Heart left ventricle (tissue), 16 donors: ENCODE results near the gene S100A13. TPM values are rescaled to one million over a fixed set of nuclear protein-coding genes. Genes with fewer than 3 reads are reported as not detected.
"Not testable (repeated sequence)": the region's sequence is repeated elsewhere in the genome, so short reads cannot be mapped to it uniquely, and the experiment has no call there.

Experiments used
- ATAC-seq, 4 donors: fragments of 200-7000 bp; cut with Tn5 transposase; one replicate each; pipeline ENCODE4 v1.9.1; 2020 to 2022; ENCODE audit warnings: moderate library complexity in 4 of 4, mild to moderate bottlenecking in 3 of 4, moderate number of reproducible peaks in 1 of 4
- DNase-seq, 5 donors: peaks; one replicate each; pipeline ENCODE4 v3.0.0-alpha.2; 2020
- H3K27ac ChIP-seq, 12 donors: fragments of 200-600 bp; sonication (generic) in 4 of 12; one replicate each; pipeline versions ENCODE4 v1.5.0 to v1.8.0; 2016 to 2022; ENCODE audit warnings: mild to moderate bottlenecking in 2 of 12
- H3K27me3 ChIP-seq, 9 donors: fragments of 200-600 bp; sonication (generic) in 2 of 9; one replicate each; pipeline versions ENCODE4 v1.5.1 to v1.8.0; 2016 to 2022; ENCODE audit warnings: mild to moderate bottlenecking in 3 of 9
- H3K36me3 ChIP-seq, 9 donors: fragments of 200-600 bp; sonication (generic) in 2 of 9; one replicate each; pipeline versions ENCODE4 v1.5.0 to v1.8.0; 2018 to 2022; ENCODE audit warnings: mild to moderate bottlenecking in 2 of 9
- H3K4me1 ChIP-seq, 12 donors: fragments of 200-600 bp; sonication (generic) in 4 of 12; one replicate each; pipeline versions ENCODE4 v1.5.0 to v1.8.0; 2016 to 2022; ENCODE audit warnings: mild to moderate bottlenecking in 3 of 12
- H3K4me3 ChIP-seq, 12 donors: fragments of 200-600 bp; sonication (generic) in 4 of 12; one replicate each; pipeline versions ENCODE4 v1.5.0 to v1.8.0; 2017 to 2022; ENCODE audit warnings: mild to moderate bottlenecking in 9 of 12, moderate library complexity in 4 of 12
- H3K9me3 ChIP-seq, 12 donors: fragments of 200-600 bp; sonication (generic) in 4 of 12; one replicate each; pipeline versions ENCODE4 v1.5.0 to v1.8.0; 2016 to 2022; ENCODE audit warnings: mild to moderate bottlenecking in 1 of 12
- POLR2A ChIP-seq, 2 donors: fragments of 450-650 bp; IDR thresholded peaks; one replicate each; pipeline ENCODE4 v1.6.1; 2017; ENCODE audit warnings: antibody characterized with exemption in 2 of 2, mild to moderate bottlenecking in 2 of 2, moderate library complexity in 2 of 2
- WGBS, 4 donors: extraction: QIAGEN DNeasy Blood & Tissue Kit in 2 of 4; methylation state at CpG; one replicate each; pipeline versions ENCODE4 v1.1.5 to v1.1.7; 2013 to 2018; 5-methylcytosine and 5-hydroxymethylcytosine counted together
- intact Hi-C, 10 donors: fragments of 100-400 bp; cut with DNase I; formaldehyde crosslinking; loops; one replicate each; pipeline versions ENCODE4 v1.11.1 to v1.14.2; 2022
- polyA plus RNA-seq, 2 donors: library from polyadenylated mRNA; stranded (reverse); fragments of 200-250 nt; gene quantifications; one replicate each; pipeline ENCODE4 v1.2.3, GENCODE V29; 2013
- total RNA-seq, 9 donors: library from RNA; depleted of rRNA in 2 of 9; stranded (reverse); fragments of >200 nt in 2 of 9; fragmentation: NEBNext Ultra II Directional in 3 of 9; extraction: Animal tissue kit (Norgen Biotek cat#: 25700) in 3 of 9; gene quantifications; one replicate each; pipeline versions ENCODE4 v1.1.0 to v1.2.4, GENCODE V29; 2016 to 2023
- TF ChIP-seq, protein P1 (sequence below), 12 donors: fragments of 200-600 bp; sonication (generic) in 4 of 12; IDR thresholded peaks; one replicate each; pipeline versions ENCODE4 v1.5.0 to v1.8.0; 2018 to 2022; ENCODE audit warnings: antibody characterized with exemption in 12 of 12, mild to moderate bottlenecking in 5 of 12
- donor health status: ischemic (EF 13 %, LVEDD 7.1; RV severe dilation, severe dysfunction).
- donor health status: healthy with polysubstance abuse.
- donor health status: DM: no; HTN: yes; CAD: no.
- donor health status: DM: no; HTN: no; CAD: no.
- donor health status: ischemic (EF 25% LVEDD 6.9; RV normal size, moderate dysfunction).
- donor health status: ischemic (EF 25% LVEDD 5.7; RV mildly dilated, moderate dysfunction).
- donor health status: healthy.
- donor health status: DM: yes; HTN: yes; CAD: no.
- donor health status: ischemic (EF 35%, LVEDD 5.7; RV mildly dilated, moderate dysfunction).
- donor health status: nonischemic (EF 11% LVEDD 7.7; RV severe dilation, severe dysfunction).
- donor health status: DM: yes; HTN: yes; CAD: no.
- donor health status: PGD.
- donor health status: ischemic (EF 29% LVEDD 5.4; RV normal size, mild dysfunction).
- donor health status: nonischemic (EF 23%, LVEDD 6.1; RV moderate dilation, normal function).

Gene S100A13
- total and polyA plus RNA-seq, 11 donors = 98.1 to 272 (median 138) TPM

DNA sequence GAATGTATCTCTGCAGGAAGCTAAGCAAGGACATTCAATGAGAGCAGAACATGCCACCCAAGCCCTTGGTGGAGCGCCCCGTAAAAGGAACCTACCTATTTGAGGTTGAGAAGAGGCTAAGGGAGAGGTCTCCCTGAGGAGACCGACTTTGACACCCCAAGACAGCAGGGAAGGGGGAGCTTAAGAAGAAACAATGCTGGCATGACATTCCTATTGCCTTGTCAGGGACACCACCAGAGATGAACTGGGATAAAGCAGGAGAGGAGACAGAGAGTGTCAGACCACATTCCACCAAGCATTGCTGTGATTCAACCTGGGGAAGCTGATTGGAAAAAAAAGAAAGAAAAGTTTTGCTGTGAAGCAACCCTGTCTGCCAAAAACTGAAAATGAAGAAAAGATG is 48.4 kb downstream of the S100A13 start:
- Histone ChIP-seq H3K9me3 (no peaks in the 10 kb centered on the region), H3K27ac (no peak overlapping the region), H3K4me3 (no peak overlapping the region), H3K36me3 (no peaks in the 10 kb centered on the region), H3K27me3 (no peaks in the 10 kb centered on the region), H3K4me1 (no peaks in the 10 kb centered on the region)
- intact Hi-C loops = loop anchor here in 5 of 10 donors (10.0 kb wide), 4 partner anchors 76 to 224 kb away; partner anchors contain the start of genes S100A9 (in 1 of the 5) and SNAPIN (in 1 of the 5)
- no peak for DNase-seq
- WGBS, 4 donors = 76 to 89% (median 85%) methylated on average over 3 of the region's 3 CpGs
- TF ChIP-seq POLR2A (IDR thresholded peaks at IDR 0.05) = no peak
- TF ChIP-seq, protein P1, sequence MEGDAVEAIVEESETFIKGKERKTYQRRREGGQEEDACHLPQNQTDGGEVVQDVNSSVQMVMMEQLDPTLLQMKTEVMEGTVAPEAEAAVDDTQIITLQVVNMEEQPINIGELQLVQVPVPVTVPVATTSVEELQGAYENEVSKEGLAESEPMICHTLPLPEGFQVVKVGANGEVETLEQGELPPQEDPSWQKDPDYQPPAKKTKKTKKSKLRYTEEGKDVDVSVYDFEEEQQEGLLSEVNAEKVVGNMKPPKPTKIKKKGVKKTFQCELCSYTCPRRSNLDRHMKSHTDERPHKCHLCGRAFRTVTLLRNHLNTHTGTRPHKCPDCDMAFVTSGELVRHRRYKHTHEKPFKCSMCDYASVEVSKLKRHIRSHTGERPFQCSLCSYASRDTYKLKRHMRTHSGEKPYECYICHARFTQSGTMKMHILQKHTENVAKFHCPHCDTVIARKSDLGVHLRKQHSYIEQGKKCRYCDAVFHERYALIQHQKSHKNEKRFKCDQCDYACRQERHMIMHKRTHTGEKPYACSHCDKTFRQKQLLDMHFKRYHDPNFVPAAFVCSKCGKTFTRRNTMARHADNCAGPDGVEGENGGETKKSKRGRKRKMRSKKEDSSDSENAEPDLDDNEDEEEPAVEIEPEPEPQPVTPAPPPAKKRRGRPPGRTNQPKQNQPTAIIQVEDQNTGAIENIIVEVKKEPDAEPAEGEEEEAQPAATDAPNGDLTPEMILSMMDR (IDR thresholded peaks at IDR 0.05) = no peak
- ATAC-seq = no peak

DNA sequence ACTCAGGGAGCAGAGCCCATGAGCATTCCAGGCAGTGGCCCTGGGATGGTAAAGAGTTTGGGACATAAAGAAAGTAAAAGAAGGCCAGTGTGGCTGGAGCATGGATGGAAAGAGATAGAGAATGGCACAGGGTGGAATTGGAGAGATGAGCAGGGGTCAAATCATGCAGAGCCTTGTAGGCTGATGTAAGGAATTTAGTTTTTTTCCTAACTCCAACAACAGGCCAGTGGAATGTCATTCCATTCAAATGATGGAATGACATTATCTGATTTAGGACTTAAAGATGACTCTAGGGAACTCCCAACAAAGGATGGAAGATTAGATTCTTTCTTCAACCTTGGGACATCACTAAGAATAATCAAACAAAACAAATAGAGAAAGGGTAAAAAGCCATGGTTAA is 48.8 kb downstream of the S100A13 start:
- Histone ChIP-seq H3K4me1 (peaks cover 0 to 3% (median 0%) of the 10 kb centered on the region in 12 donors), H3K9me3 (no peaks in the 10 kb centered on the region), H3K27me3 (no peaks in the 10 kb centered on the region), H3K4me3 (no peak overlapping the region), H3K27ac (no peak overlapping the region), H3K36me3 (no peaks in the 10 kb centered on the region)
- DNase-seq (no peak), ATAC-seq (no peak)
- no peak for TF ChIP-seq POLR2A (IDR thresholded peaks at IDR 0.05)
- intact Hi-C loops = loop anchor here in 5 of 10 donors (10.0 kb wide), 4 partner anchors 76 to 224 kb away; partner anchors contain the start of genes S100A9 (in 1 of the 5) and SNAPIN (in 1 of the 5)

DNA sequence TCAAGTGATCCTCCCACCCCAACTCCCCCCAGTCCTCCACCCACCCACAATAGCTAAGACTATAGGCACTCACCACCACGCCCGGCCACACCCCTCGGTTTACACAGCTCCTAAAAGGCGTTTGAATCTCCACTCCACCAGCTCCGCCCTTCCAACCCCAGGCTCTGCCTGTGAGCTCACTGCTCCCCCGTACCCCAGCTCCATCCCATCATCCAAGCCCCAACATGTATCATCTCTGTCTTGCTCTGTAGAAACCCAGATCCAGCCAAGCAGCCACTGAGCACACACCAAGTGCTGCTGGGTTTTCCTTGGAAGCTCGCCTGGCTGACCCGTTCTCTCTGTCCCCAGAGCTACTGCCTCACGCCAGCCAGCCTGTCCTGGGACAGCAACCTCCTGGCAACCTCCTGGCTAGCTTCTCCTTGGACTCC is 49.7 kb downstream of the S100A13 start:
- no peaks in the 10 kb centered on the region for H3K9me3 ChIP-seq
- no peak for TF ChIP-seq POLR2A (IDR thresholded peaks at IDR 0.05)
- TF ChIP-seq, protein P1 (IDR thresholded peaks at IDR 0.05) = no peak
- no peak overlapping the region for H3K4me3 ChIP-seq
- no peaks in the 10 kb centered on the region for H3K27me3 ChIP-seq
- intact Hi-C loops = loop anchor here in 5 of 10 donors (10.0 kb wide), 4 partner anchors 77 to 223 kb away; partner anchors contain the start of genes S100A9 (in 1 of the 5) and SNAPIN (in 1 of the 5)
- no peak for DNase-seq
- H3K4me1 ChIP-seq = peaks cover 0 to 11% (median 2%) of the 10 kb centered on the region in 12 donors
- no peak overlapping the region for H3K27ac ChIP-seq
- ATAC-seq = peak in 1 of 4 donors; percentile 45
- 62 to 72% (median 67%) methylated on average over 9 of the region's 9 CpGs for WGBS, 4 donors
- no peaks in the 10 kb centered on the region for H3K36me3 ChIP-seq

DNA sequence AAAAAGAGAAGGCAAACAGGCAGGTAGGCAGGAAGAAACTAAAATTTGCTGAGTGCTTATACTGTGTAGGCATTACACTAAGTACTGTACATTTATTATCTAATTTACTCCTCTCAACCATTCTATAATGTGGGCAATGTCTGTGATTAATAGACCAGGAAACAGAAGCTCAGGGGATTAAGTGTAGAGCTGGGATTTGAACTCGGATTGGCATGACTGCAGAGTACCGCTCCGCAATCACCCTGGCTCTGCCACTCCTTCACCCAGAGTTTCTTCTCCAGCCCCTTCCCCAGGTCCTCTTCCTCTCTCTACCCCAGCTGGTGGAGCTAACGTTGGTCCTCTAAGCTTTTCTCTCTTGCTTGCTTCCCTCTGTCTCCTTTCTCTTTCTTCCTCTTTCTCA is 50.2 kb downstream of the S100A13 start:
- intact Hi-C loops = loop anchor here in 5 of 10 donors (10.0 kb wide), 4 partner anchors 78 to 222 kb away; partner anchors contain the start of genes S100A9 (in 1 of the 5) and SNAPIN (in 1 of the 5)
- no peak overlapping the region for H3K27ac ChIP-seq
- H3K36me3 ChIP-seq = no peaks in the 10 kb centered on the region
- H3K9me3 ChIP-seq = no peaks in the 10 kb centered on the region
- no peaks in the 10 kb centered on the region for H3K27me3 ChIP-seq
- WGBS, 4 donors = 74 to 81% (median 78%) methylated on average over 4 of the region's 4 CpGs
- no peak for ATAC-seq
- no peak for DNase-seq
- H3K4me1 ChIP-seq = peaks cover 0 to 16% (median 5%) of the 10 kb centered on the region in 12 donors
- TF ChIP-seq POLR2A (IDR thresholded peaks at IDR 0.05) = no peak
- TF ChIP-seq, protein P1 (IDR thresholded peaks at IDR 0.05) = no peak
- H3K4me3 ChIP-seq = no peak overlapping the region

DNA sequence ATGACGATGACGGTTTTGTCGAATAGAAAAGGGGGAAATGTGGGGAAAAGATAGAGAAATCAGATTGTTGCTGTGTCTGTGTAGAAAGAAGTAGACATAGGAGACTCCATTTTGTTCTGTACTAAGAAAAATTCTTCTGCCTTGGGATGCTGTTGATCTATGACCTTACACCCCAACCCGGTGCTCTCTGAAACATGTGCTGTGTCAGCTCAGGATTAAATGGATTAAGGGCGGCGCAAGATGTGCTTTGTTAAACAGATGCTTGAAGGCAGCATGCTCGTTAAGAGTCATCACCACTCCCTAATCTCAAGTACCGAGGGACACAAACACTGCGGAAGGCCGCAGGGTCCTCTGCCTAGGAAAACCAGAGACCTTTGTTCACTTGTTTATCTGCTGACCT is 51.8 kb downstream of the S100A13 start:
- intact Hi-C loops = loop anchor here in 5 of 10 donors (10.0 kb wide), 4 partner anchors 79 to 221 kb away; partner anchors contain the start of genes S100A9 (in 1 of the 5) and SNAPIN (in 1 of the 5)
- WGBS, 4 donors = 89 to 92% (median 91%) methylated on average over 10 of the region's 10 CpGs
- not testable (repeated sequence) for H3K27me3 ChIP-seq

DNA sequence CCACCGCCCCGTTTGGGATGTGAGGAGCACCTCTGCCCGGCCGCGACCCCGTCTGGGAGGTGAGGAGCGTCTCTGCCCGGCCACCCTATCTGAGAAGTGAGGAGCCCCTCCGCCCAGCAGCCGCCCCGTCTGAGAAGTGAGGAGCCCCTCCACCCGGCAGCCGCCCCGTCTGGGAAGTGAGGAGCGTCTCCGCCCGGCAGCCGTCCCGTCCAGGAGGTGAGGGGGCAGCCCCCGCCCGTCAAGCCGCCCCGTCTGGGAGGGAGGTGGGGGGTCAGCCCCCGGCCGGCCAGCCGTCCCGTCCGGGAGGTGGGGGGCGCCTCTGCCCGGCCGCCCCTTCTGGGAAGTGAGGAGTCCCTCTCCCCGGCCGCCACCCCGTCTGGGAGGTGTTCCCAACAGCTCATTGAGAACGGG is 52.2 kb downstream of the S100A13 start:
- not testable (repeated sequence) for H3K9me3 ChIP-seq, DNase-seq, H3K4me3 ChIP-seq, ATAC-seq, H3K36me3 ChIP-seq, H3K27ac ChIP-seq, H3K27me3 ChIP-seq
- H3K4me1 ChIP-seq = peaks cover 0 to 20% (median 5%) of the 10 kb centered on the region in 12 donors
- intact Hi-C loops = loop anchor here in 5 of 10 donors (10.0 kb wide), 4 partner anchors 80 to 220 kb away; partner anchors contain the start of genes S100A9 (in 1 of the 5) and SNAPIN (in 1 of the 5)
- 88 to 95% (median 92%) methylated on average over 20 to 35 of the region's 35 CpGs for WGBS, 4 donors

More for the DNA sequence above, 51.8 kb downstream of the S100A13 start:
- H3K9me3 ChIP-seq, ATAC-seq, H3K4me3 ChIP-seq, DNase-seq, H3K36me3 ChIP-seq, H3K27ac ChIP-seq: not testable (repeated sequence)
- peaks cover 0 to 20% (median 5%) of the 10 kb centered on the region in 12 donors for H3K4me1 ChIP-seq
